Left ventricle myocardium superior (tissue), 1 donor: ENCODE results near the gene SUSD2. TPM values are rescaled to one million over a fixed set of nuclear protein-coding genes. Genes with fewer than 3 reads are reported as not detected.
"Not testable (repeated sequence)": the region's sequence is repeated elsewhere in the genome, so short reads cannot be mapped to it uniquely, and the experiment has no call there.

Source experiments
- ATAC-seq: fragments of 200-7000 bp; cut with Tn5 transposase; one replicate; pipeline ENCODE4 v1.9.1; 2020; ENCODE audit warnings: mild to moderate bottlenecking, moderate library complexity
- DNase-seq: peaks from one replicate; pipeline ENCODE4 v3.0.0-alpha.2; 2020
- intact Hi-C: fragments of 100-400 bp; cut with micrococcal nuclease; formaldehyde crosslinking; loops from one replicate; pipeline ENCODE4 v1.11.0; 2022
- total RNA-seq: library from RNA; stranded (reverse); fragmentation: NEBNext Ultra II Directional; extraction: Animal tissue kit (Norgen Biotek cat#: 25700); gene quantifications from one replicate; pipeline ENCODE4 v1.2.1, GENCODE V29; 2021
- donor health status: DM: no; HTN: yes; CAD: no; lungs with severe emphysema.

SUSD2 gene
- total RNA-seq, 1 donor from 2014 or later = 3.3 TPM

- ATAC-seq, DNase-seq, intact Hi-C loops: not testable (repeated sequence)
These were observed 25.4 kb downstream of the SUSD2 start for GRCh38 chr22:24206460-24207263.

GRCh38 chr22:24207264-24208011, 26.2 kb downstream of the SUSD2 start:
- ATAC-seq (peak; percentile 20), DNase-seq (no peak)
- intact Hi-C loops = no loop called here

- DNase-seq (peak; percentile 38), ATAC-seq (peak; percentile 91)
- intact Hi-C loops = no loop called here
These were observed 26.9 kb downstream of the SUSD2 start for GRCh38 chr22:24208012-24208749.

- ATAC-seq = no peak
- intact Hi-C loops = no loop called here
- no peak for DNase-seq
These were observed 27.7 kb downstream of the SUSD2 start for GRCh38 chr22:24209016-24209415.

DNA sequence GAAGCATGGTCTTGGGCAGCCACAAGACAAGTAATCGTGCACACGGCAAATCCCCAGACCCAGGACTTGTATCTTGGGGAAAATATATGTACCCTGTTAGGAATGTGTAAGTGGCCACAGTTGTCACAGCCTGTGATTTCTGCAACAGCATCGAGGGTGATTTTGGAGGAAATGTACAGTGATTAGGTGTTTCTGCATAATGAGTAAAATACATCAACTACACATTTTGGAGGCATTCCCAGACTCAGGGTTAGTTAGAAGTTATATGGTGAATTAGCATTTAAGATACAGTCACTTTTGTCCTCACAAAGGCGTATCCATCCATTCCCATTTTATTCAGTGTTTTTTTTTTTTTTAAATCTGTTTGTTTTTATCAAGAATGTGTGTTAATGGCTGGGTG, 28.4 kb downstream of the SUSD2 start:
- ATAC-seq (no peak), DNase-seq (no peak)
- intact Hi-C loops = no loop called here

GRCh38 chr22:24210409-24210808, 29.1 kb downstream of the SUSD2 start:
- ATAC-seq, intact Hi-C loops, DNase-seq: not testable (repeated sequence)

DNA sequence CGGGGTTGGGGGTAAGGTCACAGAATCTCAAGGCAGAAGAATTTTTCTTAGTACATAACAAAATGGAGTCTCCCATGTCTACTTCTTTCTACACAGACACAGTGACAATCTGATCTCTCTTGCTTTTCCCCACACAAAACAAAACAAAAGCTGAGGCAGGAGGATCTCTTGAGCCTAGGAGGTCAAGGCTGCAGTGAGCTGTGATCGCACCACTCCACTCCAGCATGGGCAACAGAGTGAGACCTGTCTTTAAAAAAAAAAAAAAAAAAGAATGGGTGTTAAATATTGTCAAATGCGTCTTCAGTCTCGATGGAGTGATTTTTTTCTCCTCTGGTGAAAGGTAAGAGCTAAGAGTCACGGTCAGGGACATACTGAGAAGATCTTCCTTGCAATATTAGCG, 30.4 kb downstream of the SUSD2 start:
- ATAC-seq, intact Hi-C loops, DNase-seq: not testable (repeated sequence)

GRCh38 chr22:24213111-24213510, 31.8 kb downstream of the SUSD2 start:
- ATAC-seq, intact Hi-C loops, DNase-seq: not testable (repeated sequence)

DNA sequence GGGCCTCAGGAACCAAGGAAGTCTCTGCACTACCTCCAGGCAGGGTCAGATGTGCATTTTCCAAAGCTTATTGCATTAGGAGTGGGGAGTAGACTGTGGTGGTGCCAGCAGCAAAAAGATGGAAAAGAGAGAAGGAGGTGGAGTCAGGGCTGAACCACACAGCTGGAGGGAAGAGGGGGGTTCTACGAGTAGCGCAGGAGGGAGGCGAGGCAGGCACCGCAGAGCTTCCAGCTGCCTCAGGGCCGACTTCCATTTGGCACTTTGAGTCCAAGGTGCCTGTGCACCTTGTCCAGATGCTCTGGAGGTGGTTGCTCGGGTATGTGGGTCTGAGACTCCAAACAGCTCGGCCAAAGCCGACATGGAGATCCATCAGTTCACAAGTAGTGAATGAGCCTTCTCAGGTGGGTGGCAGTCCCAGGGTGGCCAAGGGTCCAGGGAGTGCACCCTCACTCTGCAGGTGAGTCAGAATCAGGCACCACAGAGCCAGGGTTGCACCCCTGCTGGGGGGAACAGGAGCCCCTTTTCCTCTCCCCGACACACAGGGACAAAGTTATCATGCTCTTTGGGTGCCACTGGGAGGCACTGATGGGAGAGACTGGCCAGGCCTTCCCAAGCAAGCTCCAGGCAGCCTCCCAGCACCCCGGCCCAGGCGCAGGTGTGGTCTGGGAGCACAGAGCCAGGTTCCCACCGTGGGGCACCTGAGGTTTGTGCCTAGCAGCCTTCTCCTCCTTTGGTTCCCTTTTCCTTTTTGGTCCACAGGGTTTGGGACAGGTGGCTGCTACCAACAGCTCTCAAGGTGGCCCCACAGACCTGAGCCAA, 33.4 kb downstream of the SUSD2 start:
- DNase-seq (no peak), ATAC-seq (peak; percentile 37)
- intact Hi-C loops = no loop called here

GRCh38 chr22:24216541-24217209, 35.4 kb downstream of the SUSD2 start:
- no peak for DNase-seq
- ATAC-seq = no peak
- intact Hi-C loops = no loop called here

GRCh38 chr22:24217384-24217783, 36.1 kb downstream of the SUSD2 start:
- ATAC-seq = no peak
- intact Hi-C loops = no loop called here
- no peak for DNase-seq

GRCh38 chr22:24219750-24220149, 38.5 kb downstream of the SUSD2 start:
- intact Hi-C loops = no loop called here
- ATAC-seq (no peak), DNase-seq (no peak)

DNA sequence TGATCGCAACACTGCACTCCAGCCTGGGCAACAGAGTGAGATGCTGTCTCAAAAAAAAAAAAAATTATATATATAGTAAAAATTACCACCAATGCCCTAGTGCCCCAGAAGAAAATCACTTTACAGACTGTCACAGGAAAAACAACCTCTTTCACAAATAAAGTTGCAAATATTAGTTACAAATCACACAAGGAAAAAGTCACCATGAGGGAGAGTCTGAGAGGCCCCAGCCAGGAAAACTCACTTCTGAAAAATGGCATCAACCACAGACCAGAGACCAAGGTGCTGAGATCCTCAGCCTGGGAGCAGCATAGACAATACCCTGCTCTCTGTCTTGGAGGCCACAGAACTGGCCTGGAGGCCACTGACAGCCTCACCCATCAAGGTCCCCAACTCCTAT, 43.2 kb downstream of the SUSD2 start:
- intact Hi-C loops = no loop called here
- ATAC-seq (no peak), DNase-seq (no peak)

GRCh38 chr22:24225044-24225601, 43.8 kb downstream of the SUSD2 start:
- ATAC-seq (no peak), DNase-seq (no peak)
- intact Hi-C loops = no loop called here

GRCh38 chr22:24225951-24226350, 44.7 kb downstream of the SUSD2 start:
- no peak for DNase-seq
- no peak for ATAC-seq
- intact Hi-C loops = no loop called here

DNA sequence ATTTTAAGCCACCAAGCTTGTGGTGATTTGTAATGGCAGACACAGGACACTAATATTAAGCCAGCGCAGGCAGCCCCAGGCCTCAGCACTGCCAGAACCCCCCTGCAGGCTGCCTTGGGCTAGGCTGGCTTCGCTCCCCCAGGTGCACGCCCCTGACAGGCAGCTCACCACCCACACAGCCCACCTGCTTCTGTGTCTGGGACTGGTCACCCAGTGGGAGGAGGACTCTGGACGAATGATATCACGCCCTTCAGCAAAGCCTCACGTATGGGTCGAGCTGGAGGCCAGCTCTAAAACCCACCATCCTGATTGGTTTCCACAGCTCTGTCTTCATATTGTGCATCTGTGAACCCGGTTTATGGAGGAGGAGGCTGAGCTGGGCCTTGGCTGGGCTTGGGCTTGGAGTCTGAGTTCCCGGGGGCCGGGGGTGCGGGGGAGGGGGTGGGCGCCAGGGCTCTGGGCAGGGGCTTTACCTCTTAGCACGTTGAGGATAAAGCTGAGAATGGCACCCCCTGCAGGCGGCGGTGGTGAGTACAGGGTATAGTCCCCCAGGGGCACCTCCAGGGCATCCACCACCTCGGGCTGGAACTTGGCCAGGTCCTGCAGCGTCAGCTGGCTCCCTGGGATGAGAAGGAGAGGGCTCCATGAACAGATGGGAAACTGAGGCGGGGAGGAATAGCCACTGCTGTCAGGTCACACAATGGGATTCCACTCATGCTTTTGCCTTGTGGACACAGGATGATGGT, 49.8 kb downstream of the SUSD2 start:
- ATAC-seq (peak; percentile 32), DNase-seq (peak; percentile 66)
- intact Hi-C loops = no loop called here

GRCh38 chr22:24231706-24232105, 50.4 kb downstream of the SUSD2 start:
- ATAC-seq = no peak

More at GRCh38 chr22:24231706-24232105, 50.4 kb downstream of the SUSD2 start:
- intact Hi-C loops = no loop called here
- DNase-seq = no peak
